GM13977 (cell line): ENCODE data around the gene TIMM9.
"Not testable (repeated sequence)": the region's sequence is repeated elsewhere in the genome, so short reads cannot be mapped to it uniquely, and the experiment has no call there.

Experiments used
- DNase-seq: peaks from one replicate; pipeline ENCODE4 v3.0.0; 2012; ENCODE audit warnings: low spot score
- CTCF ChIP-seq: IDR thresholded peaks from 2 replicates; pipeline ENCODE4 v1.5.1; 2012; ENCODE audit warnings: mild to moderate bottlenecking, control low read depth; ENCODE audit not compliant: insufficient read depth; ENCODE audit errors: extremely low read depth, missing control alignments
- in situ Hi-C: fragments of 300-500 bp; cut with MboI; formaldehyde crosslinking; loops from one replicate; pipeline ENCODE4 v1.12.0; 2022; ENCODE audit warnings: low sequenced_read_pairs, low pct_unique_long_range_greater_than_20kb, mixed read lengths, inconsistent platforms; ENCODE audit not compliant: unreplicated experiment

The TIMM9 gene

GRCh38 chr14:58428118-58428683, 870 bp upstream of the TIMM9 start:
- TF ChIP-seq CTCF: no peak
- no peak for DNase-seq
- in situ Hi-C loops: no loop called here

GRCh38 chr14:58426670-58427280, 556 bp downstream of the TIMM9 start:
- in situ Hi-C loops: no loop called here
- DNase-seq: peak; percentile 55
- TF ChIP-seq CTCF: no peak

GRCh38 chr14:58416934-58417333, 10.4 kb downstream of the TIMM9 start:
- DNase-seq, in situ Hi-C loops: not testable (repeated sequence)

- TF ChIP-seq CTCF: no peak
- DNase-seq: no peak
- in situ Hi-C loops: no loop called here
These were observed 11.4 kb downstream of the TIMM9 start for GRCh38 chr14:58415636-58416547.

GRCh38 chr14:58414845-58415244, 12.5 kb downstream of the TIMM9 start:
- no peak for TF ChIP-seq CTCF
- in situ Hi-C loops: no loop called here
- no peak for DNase-seq

- TF ChIP-seq CTCF: no peak
- no peak for DNase-seq
- in situ Hi-C loops: no loop called here
These were observed 18.6 kb downstream of the TIMM9 start for GRCh38 chr14:58408681-58409215.
